DOHH2 (cell line): Measurements from ENCODE around the gene METTL26.

Experiments
- H3F3A ChIP-seq: fragments of 200-600 bp; sonication (generic), shearing (Covaris generic); 2 replicates; pipeline ENCODE4 v1.6.0; 2016; ENCODE audit warnings: antibody characterized with exemption, mild to moderate bottlenecking; ENCODE audit not compliant: control insufficient read depth, insufficient read depth
- H3K27ac ChIP-seq: fragments of 200-600 bp; sonication (generic); 2 replicates; pipeline ENCODE4 v1.5.1; 2014; ENCODE audit warnings: low read depth, mild to moderate bottlenecking, low read length, moderate library complexity
- H3K27me3 ChIP-seq: fragments of 200-600 bp; sonication (generic); 2 replicates; pipeline ENCODE4 v1.6.1; 2014; ENCODE audit warnings: mild to moderate bottlenecking, low read length, mixed read lengths; ENCODE audit not compliant: control insufficient read depth
- H3K36me3 ChIP-seq: fragments of 200-600 bp; sonication (generic); 2 replicates; pipeline ENCODE4 v1.6.1; 2014; ENCODE audit warnings: mild to moderate bottlenecking, low read length, moderate library complexity, mixed read lengths; ENCODE audit not compliant: control insufficient read depth
- H3K4me1 ChIP-seq: fragments of 200-600 bp; sonication (generic); 2 replicates; pipeline ENCODE4 v1.6.1; 2014; ENCODE audit warnings: mild to moderate bottlenecking, low read length, mixed read lengths; ENCODE audit not compliant: control insufficient read depth
- H3K4me2 ChIP-seq: fragments of 200-600 bp; sonication (generic); 2 replicates; pipeline ENCODE4 v1.6.0; 2014; ENCODE audit warnings: mild to moderate bottlenecking, low read length, moderate library complexity
- H3K4me3 ChIP-seq: fragments of 200-600 bp; sonication (generic); 2 replicates; pipeline ENCODE4 v1.5.1; 2014; ENCODE audit warnings: mild to moderate bottlenecking, low read length, mixed read lengths
- H3K79me2 ChIP-seq: fragments of 200-600 bp; sonication (generic); 2 replicates; pipeline ENCODE4 v1.6.1; 2014; ENCODE audit warnings: mild to moderate bottlenecking, low read length, mixed read lengths; ENCODE audit not compliant: control insufficient read depth
- H3K9me2 ChIP-seq: fragments of 200-600 bp; sonication (generic); replicated peaks from 2 replicates; pipeline ENCODE4 v1.6.1; 2014; ENCODE audit warnings: mild to moderate bottlenecking, low read length, mixed read lengths; ENCODE audit not compliant: control insufficient read depth
- H3K9me3 ChIP-seq: fragments of 200-600 bp; sonication (generic); 2 replicates; pipeline ENCODE4 v1.6.1; 2014; ENCODE audit warnings: antibody characterized with exemption, low read length, mixed read lengths; ENCODE audit not compliant: control insufficient read depth, insufficient read depth
- H4K20me1 ChIP-seq: fragments of 200-600 bp; sonication (generic); 2 replicates; pipeline ENCODE4 v1.6.0; 2014; ENCODE audit warnings: low read depth, mild to moderate bottlenecking, antibody characterized with exemption, low read length, moderate library complexity; ENCODE audit not compliant: control insufficient read depth, insufficient read depth
- CTCF ChIP-seq: fragments of 200-600 bp; sonication (generic); IDR thresholded peaks from one replicate; pipeline ENCODE4 v1.5.1; 2014; ENCODE audit warnings: antibody characterized with exemption, mild to moderate bottlenecking, low read depth, low read length; ENCODE audit not compliant: poor library complexity, severe bottlenecking
- EZH2phosphoT487 ChIP-seq: fragments of 200-600 bp; sonication (generic); IDR thresholded peaks from 2 replicates; pipeline ENCODE4 v1.6.1; 2017; ENCODE audit warnings: borderline replicate concordance, mild to moderate bottlenecking, antibody characterized with exemption, low read length, moderate library complexity, mixed read lengths

METTL26 gene

GRCh38 chr16:670485-671352 is 34.6 kb upstream of the METTL26 start:
- Histone ChIP-seq H3K36me3 (peaks cover 77% of the 10 kb centered on the region), H4K20me1 (peaks cover 5% of the 10 kb centered on the region; the same call in 1 of the 2 replicates), H3K4me1 (peaks cover 21% of the 10 kb centered on the region), H3K9me3 (no peaks in the 10 kb centered on the region), H3K4me3 (no peak overlapping the region), H3K9me2 (no peaks in the 10 kb centered on the region), H3K27me3 (peaks cover 3% of the 10 kb centered on the region; the same call in 1 of the 2 replicates), H3K79me2 (peaks cover 25% of the 10 kb centered on the region), H3K4me2 (no peak overlapping the region), H3K27ac (no peak overlapping the region), H3F3A (0 out of 2 replicates have a peak, but pooled peaks cover 2% of the 10 kb centered on the region)
- TF ChIP-seq CTCF (no peak), EZH2phosphoT487 (no peak)

- Histone ChIP-seq H3K4me2 (peak overlapping the region; percentile 97), H3K36me3 (peaks cover 77% of the 10 kb centered on the region), H3K27me3 (no peaks in the 10 kb centered on the region), H3K79me2 (peaks cover 25% of the 10 kb centered on the region), H3K4me3 (peak overlapping the region; percentile 98; the same call in 1 of the 2 replicates), H3K9me3 (no peaks in the 10 kb centered on the region), H3K4me1 (peaks cover 14% of the 10 kb centered on the region), H4K20me1 (peaks cover 5% of the 10 kb centered on the region; the same call in 1 of the 2 replicates), H3K9me2 (no peaks in the 10 kb centered on the region), H3K27ac (no peak overlapping the region), H3F3A (0 out of 2 replicates have a peak, but pooled peaks cover 2% of the 10 kb centered on the region)
- TF ChIP-seq EZH2phosphoT487 (no peak), CTCF (no peak)
Measured at GRCh38 chr16:669666-670065, 33.6 kb upstream of the METTL26 start.

GRCh38 chr16:668519-669171 is 32.5 kb upstream of the METTL26 start:
- H3K79me2 ChIP-seq, result peaks cover 25% of the 10 kb centered on the region
- peaks cover 13% of the 10 kb centered on the region for H3K4me1 ChIP-seq
- no peaks in the 10 kb centered on the region for H3K9me2 ChIP-seq
- peak overlapping the region; percentile 98 for H3K4me3 ChIP-seq
- H3K36me3 ChIP-seq, result peaks cover 72% of the 10 kb centered on the region
- no peak for TF ChIP-seq EZH2phosphoT487
- H3K27ac ChIP-seq, result peak overlapping the region; percentile 56
- H3K9me3 ChIP-seq, result no peaks in the 10 kb centered on the region
- H3K4me2 ChIP-seq, result peak overlapping the region; percentile 97
- 0 out of 2 replicates have a peak, but pooled peaks cover 2% of the 10 kb centered on the region for H3F3A ChIP-seq
- no peaks in the 10 kb centered on the region for H3K27me3 ChIP-seq
- no peaks in the 10 kb centered on the region for H4K20me1 ChIP-seq
